ENCODE data around the gene PSMC5.

DNA sequence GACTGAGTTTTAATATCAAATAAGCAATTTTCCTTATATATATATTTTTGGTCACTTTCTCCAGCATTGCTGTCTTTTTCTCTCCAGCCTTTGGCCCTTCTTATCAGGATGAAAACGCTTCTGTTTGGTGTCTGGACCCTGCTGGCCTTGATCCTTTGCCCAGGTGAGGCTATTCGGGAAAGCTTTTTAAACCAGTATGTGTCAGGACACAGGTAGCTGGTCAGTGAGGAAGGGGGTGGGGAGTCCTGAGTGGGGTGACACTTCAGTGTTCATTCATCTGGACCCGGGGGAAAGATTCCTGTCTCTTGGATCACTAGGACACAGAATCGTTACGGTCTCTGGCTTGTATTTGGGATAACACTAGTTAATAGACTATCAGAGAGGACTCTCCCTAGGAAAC, 27.5 kb downstream of the PSMC5 start:
- TF ChIP-seq, protein P1, sequence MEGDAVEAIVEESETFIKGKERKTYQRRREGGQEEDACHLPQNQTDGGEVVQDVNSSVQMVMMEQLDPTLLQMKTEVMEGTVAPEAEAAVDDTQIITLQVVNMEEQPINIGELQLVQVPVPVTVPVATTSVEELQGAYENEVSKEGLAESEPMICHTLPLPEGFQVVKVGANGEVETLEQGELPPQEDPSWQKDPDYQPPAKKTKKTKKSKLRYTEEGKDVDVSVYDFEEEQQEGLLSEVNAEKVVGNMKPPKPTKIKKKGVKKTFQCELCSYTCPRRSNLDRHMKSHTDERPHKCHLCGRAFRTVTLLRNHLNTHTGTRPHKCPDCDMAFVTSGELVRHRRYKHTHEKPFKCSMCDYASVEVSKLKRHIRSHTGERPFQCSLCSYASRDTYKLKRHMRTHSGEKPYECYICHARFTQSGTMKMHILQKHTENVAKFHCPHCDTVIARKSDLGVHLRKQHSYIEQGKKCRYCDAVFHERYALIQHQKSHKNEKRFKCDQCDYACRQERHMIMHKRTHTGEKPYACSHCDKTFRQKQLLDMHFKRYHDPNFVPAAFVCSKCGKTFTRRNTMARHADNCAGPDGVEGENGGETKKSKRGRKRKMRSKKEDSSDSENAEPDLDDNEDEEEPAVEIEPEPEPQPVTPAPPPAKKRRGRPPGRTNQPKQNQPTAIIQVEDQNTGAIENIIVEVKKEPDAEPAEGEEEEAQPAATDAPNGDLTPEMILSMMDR (IDR thresholded peaks at IDR 0.05): no peak
- TF ChIP-seq POLR2AphosphoS5 (IDR thresholded peaks at IDR 0.05) (no peak), POLR2A (IDR thresholded peaks at IDR 0.05) (no peak)
